GM12878 (cell line): ENCODE results near the gene ASPG.

Source experiments
- CBX3 ChIP-seq: fragments of 200-600 bp; sonication (generic); IDR thresholded peaks from 2 replicates; pipeline ENCODE4 v1.6.1; 2016; ENCODE audit warnings: low read depth, borderline replicate concordance
- EZH2 ChIP-seq: IDR thresholded peaks from 2 replicates; pipeline ENCODE4 v1.6.1; 2012; ENCODE audit warnings: low read depth, mild to moderate bottlenecking, control low read depth, inconsistent platforms, low read length, borderline replicate concordance; ENCODE audit not compliant: control insufficient read depth
- MYC ChIP-seq: IDR thresholded peaks from 2 replicates; pipeline ENCODE4 v1.6.1; 2011; ENCODE audit warnings: mild to moderate bottlenecking, low read length, moderate library complexity, inconsistent platforms; ENCODE audit not compliant: insufficient read depth, insufficient replicate concordance, insufficient read length, severe bottlenecking
- POLR2AphosphoS5 ChIP-seq: IDR thresholded peaks from 2 replicates; pipeline ENCODE4 v1.6.1; 2011; ENCODE audit warnings: mild to moderate bottlenecking, low read length, inconsistent platforms
- TAF1 ChIP-seq: IDR thresholded peaks from 2 replicates; pipeline ENCODE4 v1.6.1; 2011; ENCODE audit warnings: mild to moderate bottlenecking, low read depth, low read length, borderline replicate concordance
- YY1 ChIP-seq: IDR thresholded peaks from 2 replicates; pipeline ENCODE4 v1.6.1; 2011; ENCODE audit warnings: low read depth, mild to moderate bottlenecking, low read length

DNA sequence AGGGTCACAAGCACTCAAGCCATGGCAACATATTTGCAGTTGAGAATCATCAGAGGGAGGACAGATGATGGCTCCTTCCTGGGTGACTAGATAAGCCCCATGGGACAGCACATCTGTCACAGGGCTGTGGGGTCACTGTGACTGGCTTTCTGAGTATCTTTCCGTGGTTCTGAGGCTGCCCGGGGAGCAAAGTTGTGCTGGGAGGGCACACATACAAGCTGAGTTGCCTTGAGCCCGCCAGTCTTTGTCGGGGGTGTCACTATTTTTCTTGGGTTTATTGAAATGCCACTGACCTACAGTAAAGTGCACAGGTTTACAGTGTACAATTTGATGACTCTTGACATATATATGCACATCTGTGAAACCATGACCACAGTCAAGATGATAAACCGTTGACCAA, 35.6 kb downstream of the ASPG start:
- TF ChIP-seq POLR2AphosphoS5 (no peak), EZH2 (no peak), CBX3 (no peak), TAF1 (no peak), MYC (no peak), YY1 (no peak)
